OCI-LY3 (cell line): ENCODE results near the gene MYG1.

ENCODE experiments used
- CTCF ChIP-seq: fragments of 200-600, 300-600 bp; sonication (generic); IDR thresholded peaks from 2 replicates; pipeline ENCODE4 v1.5.1; 2014; ENCODE audit warnings: antibody characterized with exemption, low read length, low read depth
- EZH2phosphoT487 ChIP-seq: fragments of 200-600 bp; shearing (Covaris generic); IDR thresholded peaks from 2 replicates; pipeline ENCODE4 v1.6.1; 2018; ENCODE audit warnings: antibody characterized with exemption, mixed run types, low read depth

- TF ChIP-seq CTCF (no peak), EZH2phosphoT487 (no peak)
These were observed 3.4 kb downstream of the MYG1 start for GRCh38 chr12:53302903-53303302.
